ENCODE data around the gene FGD2. TPM values are rescaled to one million over a fixed set of nuclear protein-coding genes. Genes with fewer than 3 reads are reported as not detected.
"Not testable (repeated sequence)": the region's sequence is repeated elsewhere in the genome, so short reads cannot be mapped to it uniquely, and the experiment has no call there.

FGD2 gene
- total and polyA plus RNA-seq, 2 experiments from 2014 or later = 0.13 to 0.14 TPM

- not testable (repeated sequence) for ATAC-seq; H4K20me1 ChIP-seq (replicated peaks; ENCODE audit: insufficient read depth); H3K4me2 ChIP-seq; H3K9me2 ChIP-seq (ENCODE audit: insufficient read depth); H2AFZ ChIP-seq; H3K36me3 ChIP-seq (ENCODE audit: insufficient read depth); H3K9me3 Mint-ChIP-seq; H3K27me3 ChIP-seq (ENCODE audit: insufficient read depth); H3K79me2 ChIP-seq (replicated peaks; ENCODE audit: insufficient read depth); H3K4me3 ChIP-seq; DNase-seq (ENCODE audit: low spot score); H3K36me3 Mint-ChIP-seq (ENCODE audit: low read depth)
- peaks cover 46% of the 10 kb centered on the region for H3K4me1 Mint-ChIP-seq
- Histone ChIP-seq H3F3A (replicated peaks; ENCODE audit: low read depth) (peaks cover 27% of the 10 kb centered on the region), H3K27ac (ENCODE audit: low read depth) (0 out of 2 replicates have a peak overlapping the region, but pooled peaks have one; percentile 27), H3K4me1 (ENCODE audit: insufficient read depth) (peaks cover 29% of the 10 kb centered on the region)
- H3K27me3 Mint-ChIP-seq (ENCODE audit: insufficient read depth, low read depth, poor library complexity) = peaks cover 19% of the 10 kb centered on the region
- H3K27ac Mint-ChIP-seq = peak overlapping the region; percentile 100
- peak overlapping the region; percentile 62 for H3K4me3 Mint-ChIP-seq
These were observed 53.5 kb downstream of the FGD2 start for GRCh38 chr6:37058984-37059343.

DNA sequence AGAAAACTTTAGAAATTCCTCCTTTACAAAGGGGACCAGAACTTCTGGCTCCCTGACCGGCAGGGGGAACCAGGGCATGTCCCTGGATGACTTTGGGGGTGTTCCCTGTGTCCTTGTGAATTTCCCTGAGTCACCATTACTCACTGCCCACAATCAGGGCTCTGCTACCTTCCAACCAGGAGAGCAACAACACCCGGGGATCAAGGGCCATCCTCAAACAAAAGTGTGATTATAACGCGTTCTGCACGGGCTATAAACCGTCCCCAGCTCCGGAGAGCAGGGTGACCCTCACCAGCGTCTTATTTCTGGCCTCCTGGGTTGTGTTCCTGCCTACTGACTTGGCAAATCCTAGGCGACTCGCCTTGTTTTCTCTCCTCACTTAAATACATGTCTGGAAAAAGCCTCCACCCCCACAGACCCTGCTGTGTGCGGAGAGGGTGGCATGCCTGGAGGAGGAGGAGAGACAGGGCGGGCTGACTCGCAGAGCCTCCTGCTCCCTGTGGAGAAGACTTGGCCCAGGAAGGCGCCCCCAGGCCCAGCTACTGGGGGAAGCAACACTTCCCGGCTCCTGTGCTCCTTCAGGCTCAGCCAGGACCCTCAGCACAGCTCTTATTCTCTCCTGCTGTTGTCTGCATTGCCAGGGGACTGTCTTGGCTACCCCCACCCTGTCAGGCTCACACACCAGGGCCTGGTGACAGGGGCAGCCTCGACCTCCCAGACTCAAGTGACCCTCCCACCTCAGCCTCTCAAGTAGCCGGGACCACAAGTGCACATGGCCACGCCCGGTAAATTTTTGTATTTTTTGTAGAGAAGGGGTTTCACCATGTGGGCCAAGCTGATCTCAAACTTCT lies 54.1 kb downstream of the FGD2 start:
- H3F3A ChIP-seq (replicated peaks; ENCODE audit: low read depth) = peaks cover 26% of the 10 kb centered on the region
- H4K20me1 ChIP-seq (replicated peaks; ENCODE audit: insufficient read depth) = no peaks in the 10 kb centered on the region
- Mint-ChIP-seq H3K4me1 (peaks cover 46% of the 10 kb centered on the region), H3K27me3 (ENCODE audit: insufficient read depth, low read depth, poor library complexity) (peaks cover 18% of the 10 kb centered on the region), H3K9me3 (no peaks in the 10 kb centered on the region), H3K36me3 (ENCODE audit: low read depth) (no peaks in the 10 kb centered on the region; the same call in 2 of the 3 replicates), H3K4me3 (peak overlapping the region; percentile 62), H3K27ac (peak overlapping the region; percentile 100)
- peak overlapping the region; percentile 31; the same call in 1 of the 2 replicates for H3K4me3 ChIP-seq
- H3K9me2 ChIP-seq (ENCODE audit: insufficient read depth) = no peaks in the 10 kb centered on the region
- no peaks in the 10 kb centered on the region for H3K36me3 ChIP-seq (ENCODE audit: insufficient read depth)
- H3K27ac ChIP-seq (ENCODE audit: low read depth) = peak overlapping the region; percentile 98
- peak overlapping the region; percentile 79 for H2AFZ ChIP-seq
- peaks cover 29% of the 10 kb centered on the region for H3K4me1 ChIP-seq (ENCODE audit: insufficient read depth)
- H3K79me2 ChIP-seq (replicated peaks; ENCODE audit: insufficient read depth) = no peaks in the 10 kb centered on the region
- H3K27me3 ChIP-seq (ENCODE audit: insufficient read depth) = no peaks in the 10 kb centered on the region
- H3K4me2 ChIP-seq = peak overlapping the region; percentile 70
- DNase-seq (ENCODE audit: low spot score) = peak; percentile 94
- ATAC-seq = peak; percentile 83
- TF ChIP-seq STAT1 (IDR thresholded peaks at IDR 0.05; ENCODE audit: unreplicated experiment) (no peak), CTCF (conservative IDR thresholded peaks at IDR 0.05; ENCODE audit: low read depth in 2 of 2) (peak; percentile 72 to 82), EZH2phosphoT487 (IDR thresholded peaks at IDR 0.05; ENCODE audit: unreplicated experiment) (no peak), EZH2 (IDR thresholded peaks at IDR 0.05; ENCODE audit: low read depth, unreplicated experiment) (no peak), ZNF331 (CRISPR knock-in tag; IDR thresholded peaks at IDR 0.05; ENCODE audit: low read depth) (no peak)
- TF ChIP-seq, protein P1, sequence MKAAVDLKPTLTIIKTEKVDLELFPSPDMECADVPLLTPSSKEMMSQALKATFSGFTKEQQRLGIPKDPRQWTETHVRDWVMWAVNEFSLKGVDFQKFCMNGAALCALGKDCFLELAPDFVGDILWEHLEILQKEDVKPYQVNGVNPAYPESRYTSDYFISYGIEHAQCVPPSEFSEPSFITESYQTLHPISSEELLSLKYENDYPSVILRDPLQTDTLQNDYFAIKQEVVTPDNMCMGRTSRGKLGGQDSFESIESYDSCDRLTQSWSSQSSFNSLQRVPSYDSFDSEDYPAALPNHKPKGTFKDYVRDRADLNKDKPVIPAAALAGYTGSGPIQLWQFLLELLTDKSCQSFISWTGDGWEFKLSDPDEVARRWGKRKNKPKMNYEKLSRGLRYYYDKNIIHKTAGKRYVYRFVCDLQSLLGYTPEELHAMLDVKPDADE (IDR thresholded peaks at IDR 0.05) = no peak
- TF ChIP-seq, protein P2, sequence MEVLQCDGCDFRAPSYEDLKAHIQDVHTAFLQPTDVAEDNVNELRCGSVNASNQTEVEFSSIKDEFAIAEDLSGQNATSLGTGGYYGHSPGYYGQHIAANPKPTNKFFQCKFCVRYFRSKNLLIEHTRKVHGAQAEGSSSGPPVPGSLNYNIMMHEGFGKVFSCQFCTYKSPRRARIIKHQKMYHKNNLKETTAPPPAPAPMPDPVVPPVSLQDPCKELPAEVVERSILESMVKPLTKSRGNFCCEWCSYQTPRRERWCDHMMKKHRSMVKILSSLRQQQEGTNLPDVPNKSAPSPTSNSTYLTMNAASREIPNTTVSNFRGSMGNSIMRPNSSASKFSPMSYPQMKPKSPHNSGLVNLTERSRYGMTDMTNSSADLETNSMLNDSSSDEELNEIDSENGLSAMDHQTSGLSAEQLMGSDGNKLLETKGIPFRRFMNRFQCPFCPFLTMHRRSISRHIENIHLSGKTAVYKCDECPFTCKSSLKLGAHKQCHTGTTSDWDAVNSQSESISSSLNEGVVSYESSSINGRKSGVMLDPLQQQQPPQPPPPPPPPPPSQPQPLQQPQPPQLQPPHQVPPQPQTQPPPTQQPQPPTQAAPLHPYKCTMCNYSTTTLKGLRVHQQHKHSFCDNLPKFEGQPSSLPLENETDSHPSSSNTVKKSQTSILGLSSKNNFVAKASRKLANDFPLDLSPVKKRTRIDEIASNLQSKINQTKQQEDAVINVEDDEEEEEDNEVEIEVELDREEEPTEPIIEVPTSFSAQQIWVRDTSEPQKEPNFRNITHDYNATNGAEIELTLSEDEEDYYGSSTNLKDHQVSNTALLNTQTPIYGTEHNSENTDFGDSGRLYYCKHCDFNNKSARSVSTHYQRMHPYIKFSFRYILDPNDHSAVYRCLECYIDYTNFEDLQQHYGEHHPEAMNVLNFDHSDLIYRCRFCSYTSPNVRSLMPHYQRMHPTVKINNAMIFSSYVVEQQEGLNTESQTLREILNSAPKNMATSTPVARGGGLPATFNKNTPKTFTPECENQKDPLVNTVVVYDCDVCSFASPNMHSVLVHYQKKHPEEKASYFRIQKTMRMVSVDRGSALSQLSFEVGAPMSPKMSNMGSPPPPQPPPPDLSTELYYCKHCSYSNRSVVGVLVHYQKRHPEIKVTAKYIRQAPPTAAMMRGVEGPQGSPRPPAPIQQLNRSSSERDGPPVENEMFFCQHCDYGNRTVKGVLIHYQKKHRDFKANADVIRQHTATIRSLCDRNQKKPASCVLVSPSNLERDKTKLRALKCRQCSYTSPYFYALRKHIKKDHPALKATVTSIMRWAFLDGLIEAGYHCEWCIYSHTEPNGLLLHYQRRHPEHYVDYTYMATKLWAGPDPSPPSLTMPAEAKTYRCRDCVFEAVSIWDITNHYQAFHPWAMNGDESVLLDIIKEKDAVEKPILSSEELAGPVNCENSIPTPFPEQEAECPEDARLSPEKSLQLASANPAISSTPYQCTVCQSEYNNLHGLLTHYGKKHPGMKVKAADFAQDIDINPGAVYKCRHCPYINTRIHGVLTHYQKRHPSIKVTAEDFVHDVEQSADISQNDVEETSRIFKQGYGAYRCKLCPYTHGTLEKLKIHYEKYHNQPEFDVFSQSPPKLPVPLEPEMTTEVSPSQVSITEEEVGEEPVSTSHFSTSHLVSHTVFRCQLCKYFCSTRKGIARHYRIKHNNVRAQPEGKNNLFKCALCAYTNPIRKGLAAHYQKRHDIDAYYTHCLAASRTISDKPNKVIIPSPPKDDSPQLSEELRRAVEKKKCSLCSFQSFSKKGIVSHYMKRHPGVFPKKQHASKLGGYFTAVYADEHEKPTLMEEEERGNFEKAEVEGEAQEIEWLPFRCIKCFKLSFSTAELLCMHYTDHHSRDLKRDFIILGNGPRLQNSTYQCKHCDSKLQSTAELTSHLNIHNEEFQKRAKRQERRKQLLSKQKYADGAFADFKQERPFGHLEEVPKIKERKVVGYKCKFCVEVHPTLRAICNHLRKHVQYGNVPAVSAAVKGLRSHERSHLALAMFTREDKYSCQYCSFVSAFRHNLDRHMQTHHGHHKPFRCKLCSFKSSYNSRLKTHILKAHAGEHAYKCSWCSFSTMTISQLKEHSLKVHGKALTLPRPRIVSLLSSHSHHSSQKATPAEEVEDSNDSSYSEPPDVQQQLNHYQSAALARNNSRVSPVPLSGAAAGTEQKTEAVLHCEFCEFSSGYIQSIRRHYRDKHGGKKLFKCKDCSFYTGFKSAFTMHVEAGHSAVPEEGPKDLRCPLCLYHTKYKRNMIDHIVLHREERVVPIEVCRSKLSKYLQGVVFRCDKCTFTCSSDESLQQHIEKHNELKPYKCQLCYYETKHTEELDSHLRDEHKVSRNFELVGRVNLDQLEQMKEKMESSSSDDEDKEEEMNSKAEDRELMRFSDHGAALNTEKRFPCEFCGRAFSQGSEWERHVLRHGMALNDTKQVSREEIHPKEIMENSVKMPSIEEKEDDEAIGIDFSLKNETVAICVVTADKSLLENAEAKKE (CRISPR knock-in tag; IDR thresholded peaks at IDR 0.05) = no peak
